Ascending aorta (tissue), 2 donors: ENCODE measurements around the gene CRY2. TPM values are rescaled to one million over a fixed set of nuclear protein-coding genes. Genes with fewer than 3 reads are reported as not detected.

Experiments used
- DNase-seq, 2 donors: peaks; one replicate each; pipeline ENCODE4 v3.0.0-alpha.2; 2019; ENCODE audit warnings: low spot score in 2 of 2
- H3K27ac ChIP-seq, 2 donors: fragments of 200-600 bp; sonication (generic); one replicate each; pipeline ENCODE4 v1.5.1; 2016 to 2017; ENCODE audit warnings: mild to moderate bottlenecking in 1 of 2
- H3K27me3 ChIP-seq: fragments of 200-600 bp; sonication (generic); one replicate; pipeline ENCODE4 v1.5.1; 2017
- H3K36me3 ChIP-seq, 2 donors: fragments of 200-600 bp; sonication (generic); one replicate each; pipeline ENCODE4 v1.5.1; 2016
- H3K4me1 ChIP-seq, 2 donors: fragments of 200-600 bp; sonication (generic); one replicate each; pipeline ENCODE4 v1.5.1; 2016 to 2017; ENCODE audit warnings: mild to moderate bottlenecking in 1 of 2
- H3K4me3 ChIP-seq, 2 donors: fragments of 200-600 bp; sonication (generic); one replicate each; pipeline ENCODE4 v1.5.1; 2016 to 2017; ENCODE audit warnings: mild to moderate bottlenecking in 1 of 2
- H3K9me3 ChIP-seq, 2 donors: fragments of 200-600 bp; sonication (generic); one replicate each; pipeline ENCODE4 v1.5.1; 2016
- CTCF ChIP-seq, 3 experiments: fragments of 200-600 bp in 2 of 3; fragments of 450-650 bp in 1 of 3; sonication (generic) in 2 of 3; IDR thresholded peaks; one replicate each; pipeline ENCODE4 v1.5.1; 2016 to 2019; ENCODE audit warnings: antibody characterized with exemption in 3 of 3, mild to moderate bottlenecking in 1 of 3, moderate library complexity in 1 of 3
- intact Hi-C: fragments of 100-400 bp; cut with DNase I; formaldehyde crosslinking; loops from one replicate; pipeline ENCODE4 v1.15.1; 2023
- total RNA-seq: library from RNA; depleted of rRNA; stranded (reverse); fragments of >200 nt; gene quantifications from one replicate; pipeline ENCODE4 v1.1.0, GENCODE V29; 2016

CRY2 gene
- total RNA-seq, 1 donor from 2014 or later, result 29.6 TPM

- H3K9me3 ChIP-seq, result no peaks in the 10 kb centered on the region
- TF ChIP-seq CTCF (IDR thresholded peaks at IDR 0.05), result no peak
- intact Hi-C loops, result loop anchor here (1.0 to 5.0 kb wide), 7 partner anchors 20 to 1488 kb away; partner anchors contain the start of genes CRY2, PHF21A, SLC35C1 and SLC39A13
- no peak for DNase-seq
- H3K4me3 ChIP-seq, result peak overlapping the region; percentile 67 to 91
- peaks cover 11 to 21% of the 10 kb centered on the region in 2 donors for H3K4me1 ChIP-seq
- H3K27ac ChIP-seq, result no peak overlapping the region
- H3K36me3 ChIP-seq, result peaks cover 5 to 20% of the 10 kb centered on the region in 2 donors
- H3K27me3 ChIP-seq, result peaks cover 17% of the 10 kb centered on the region
These were observed 71.8 kb downstream of the CRY2 start for GRCh38 chr11:45918962-45919675.

- Histone ChIP-seq H3K36me3 (peaks cover 0 to 11% of the 10 kb centered on the region in 2 donors), H3K27ac (no peak overlapping the region), H3K4me1 (peaks cover 11 to 21% of the 10 kb centered on the region in 2 donors), H3K27me3 (peaks cover 17% of the 10 kb centered on the region), H3K4me3 (no peak overlapping the region), H3K9me3 (no peaks in the 10 kb centered on the region)
- intact Hi-C loops, result loop anchor here (5.0 kb wide), 4 partner anchors 113 to 1487 kb away; partner anchors contain the start of genes PHF21A, SLC35C1 and SLC39A13
- no peak for DNase-seq
- TF ChIP-seq CTCF (IDR thresholded peaks at IDR 0.05), result no peak
These were observed 72.7 kb downstream of the CRY2 start for GRCh38 chr11:45919806-45920530.

GRCh38 chr11:45920531-45921477, 73.5 kb downstream of the CRY2 start:
- intact Hi-C loops, result no loop called here
- H3K9me3 ChIP-seq, result no peaks in the 10 kb centered on the region
- DNase-seq, result no peak
- H3K27ac ChIP-seq, result no peak overlapping the region
- H3K27me3 ChIP-seq, result peaks cover 17% of the 10 kb centered on the region
- peaks cover 0 to 3% of the 10 kb centered on the region in 2 donors for H3K36me3 ChIP-seq
- H3K4me1 ChIP-seq, result peaks cover 11 to 21% of the 10 kb centered on the region in 2 donors
- no peak overlapping the region for H3K4me3 ChIP-seq
- TF ChIP-seq CTCF (IDR thresholded peaks at IDR 0.05), result no peak

GRCh38 chr11:45921561-45922424, 74.5 kb downstream of the CRY2 start:
- Histone ChIP-seq H3K4me1 (peaks cover 11 to 13% of the 10 kb centered on the region in 2 donors), H3K9me3 (no peaks in the 10 kb centered on the region), H3K4me3 (peak overlapping the region; percentile 52 to 57), H3K27me3 (peaks cover 17% of the 10 kb centered on the region), H3K27ac (no peak overlapping the region), H3K36me3 (no peaks in the 10 kb centered on the region)
- DNase-seq, result no peak
- intact Hi-C loops, result no loop called here
- no peak for TF ChIP-seq CTCF (IDR thresholded peaks at IDR 0.05)
